GM23248 (cell line): ENCODE data around the gene NCOA6. TPM values are rescaled to one million over a fixed set of nuclear protein-coding genes. Genes with fewer than 3 reads are reported as not detected.
"Not testable (repeated sequence)": the region's sequence is repeated elsewhere in the genome, so short reads cannot be mapped to it uniquely, and the experiment has no call there.

Experiments used
- DNase-seq: peaks from one replicate; pipeline ENCODE4 v3.0.0-alpha.2; 2015
- H2AFZ ChIP-seq: fragments of 200-600 bp; sonication (generic); 2 replicates; pipeline ENCODE4 v1.6.1; 2016; ENCODE audit warnings: antibody characterized with exemption
- H3F3A ChIP-seq: fragments of 200-600 bp; sonication (generic); 2 replicates; pipeline ENCODE4 v1.6.1; 2016; ENCODE audit warnings: mild to moderate bottlenecking, antibody characterized with exemption, mixed run types; ENCODE audit not compliant: insufficient read depth
- H3K27ac ChIP-seq: fragments of 200-600 bp; sonication (generic); 2 replicates; pipeline ENCODE4 v1.5.1; 2016; ENCODE audit warnings: mild to moderate bottlenecking
- H3K27me3 ChIP-seq: fragments of 200-600 bp; sonication (generic); replicated peaks from 2 replicates; pipeline ENCODE4 v1.6.1; 2016; ENCODE audit warnings: mild to moderate bottlenecking; ENCODE audit not compliant: insufficient read depth
- H3K36me3 ChIP-seq: fragments of 200-600 bp; sonication (generic); 2 replicates; pipeline ENCODE4 v1.6.1; 2016; ENCODE audit warnings: low read depth, mild to moderate bottlenecking
- H3K4me1 ChIP-seq: fragments of 200-600 bp; sonication (generic); 2 replicates; pipeline ENCODE4 v1.6.1; 2016; ENCODE audit warnings: mild to moderate bottlenecking; ENCODE audit not compliant: insufficient read depth
- H3K4me2 ChIP-seq: fragments of 200-600 bp; sonication (generic); one replicate; pipeline ENCODE4 v1.6.1; 2016; ENCODE audit warnings: mild to moderate bottlenecking; ENCODE audit not compliant: unreplicated experiment
- H3K4me3 ChIP-seq: fragments of 200-600 bp; sonication (generic); 2 replicates; pipeline ENCODE4 v1.5.1; 2016; ENCODE audit warnings: mild to moderate bottlenecking
- H3K79me2 ChIP-seq: fragments of 200-600 bp; sonication (generic); 2 replicates; pipeline ENCODE4 v1.6.1; 2016; ENCODE audit warnings: mild to moderate bottlenecking; ENCODE audit not compliant: insufficient read depth
- H3K9ac ChIP-seq: fragments of 200-600 bp; sonication (generic); 2 replicates; pipeline ENCODE4 v1.6.1; 2016; ENCODE audit warnings: mild to moderate bottlenecking
- H3K9me2 ChIP-seq: fragments of 200-600 bp; sonication (generic); 2 replicates; pipeline ENCODE4 v1.6.1; 2016; ENCODE audit warnings: mixed run types, mild to moderate bottlenecking, moderate library complexity; ENCODE audit not compliant: insufficient read depth
- H3K9me3 ChIP-seq: fragments of 200-600 bp; sonication (generic); one replicate; pipeline ENCODE4 v1.6.1; 2017; ENCODE audit warnings: low read depth
- H4K20me1 ChIP-seq: fragments of 200-600 bp; sonication (generic); 2 replicates; pipeline ENCODE4 v1.6.0; 2016; ENCODE audit not compliant: insufficient read depth
- EZH2 ChIP-seq: fragments of 200-600 bp; sonication (generic); IDR thresholded peaks from 2 replicates; pipeline ENCODE4 v1.6.1; 2018; ENCODE audit warnings: antibody characterized with exemption, mild to moderate bottlenecking; ENCODE audit not compliant: insufficient read depth, poor library complexity, severe bottlenecking
- EZH2phosphoT487 ChIP-seq: fragments of 200-600 bp; sonication (generic); IDR thresholded peaks from 2 replicates; pipeline ENCODE4 v1.6.1; 2018; ENCODE audit warnings: antibody characterized with exemption, moderate library complexity, mild to moderate bottlenecking, low read depth; ENCODE audit not compliant: insufficient read depth
- WGBS, 2 experiments: methylation state at CpG; one replicate each; pipeline ENCODE4 v1.1.6; 2015 to 2017; ENCODE audit warnings: low lambda C conversion rate in 2 of 2, low coverage in 1 of 2; ENCODE audit errors: missing lambda C conversion rate in 2 of 2; 5-methylcytosine and 5-hydroxymethylcytosine counted together
- in situ Hi-C: fragments of 300-500 bp; cut with MboI; formaldehyde crosslinking; loops from 2 replicates; pipeline ENCODE4 v1.15.0; 2020
- polyA plus RNA-seq: library from polyadenylated mRNA; unstranded; fragments of >200 nt; fragmentation: Nextera tagmentation; extraction: Ambion mirVana; gene quantifications from 2 replicates; pipeline ENCODE4 v1.2.1, GENCODE V29; 2016
- total RNA-seq: library from RNA; depleted of rRNA; stranded (reverse); fragments of >200 nt; shearing (Covaris generic); gene quantifications from 2 replicates; pipeline ENCODE4 v1.2.3, GENCODE V29; 2014

Gene NCOA6
- total and polyA plus RNA-seq, 2 experiments from 2014 or later: 6.6 to 12.6 TPM

- Histone ChIP-seq H3K27me3 (no peaks in the 10 kb centered on the region), H3K79me2 (no peaks in the 10 kb centered on the region), H2AFZ (no peak overlapping the region), H3K4me2 (no peak overlapping the region), H3K36me3 (peaks cover 17% of the 10 kb centered on the region; the same call in 1 of the 2 replicates), H3K9ac (no peak overlapping the region), H3K9me2 (no peaks in the 10 kb centered on the region), H3K4me3 (no peak overlapping the region), H4K20me1 (no peaks in the 10 kb centered on the region; the same call in 1 of the 2 replicates), H3K27ac (no peak overlapping the region), H3F3A (no peaks in the 10 kb centered on the region), H3K4me1 (no peaks in the 10 kb centered on the region), H3K9me3 (no peaks in the 10 kb centered on the region)
- in situ Hi-C loops: no loop called here
- TF ChIP-seq EZH2phosphoT487 (no peak), EZH2 (no peak)
- no peak for DNase-seq
- WGBS, 2 experiments: 65 to 79% methylated on average over 1 of the region's 1 CpG
Measured at GRCh38 chr20:34732523-34732922, 92.9 kb downstream of the NCOA6 start.

- Histone ChIP-seq H2AFZ (no peak overlapping the region), H3K4me1 (no peaks in the 10 kb centered on the region)
- TF ChIP-seq EZH2 (no peak), EZH2phosphoT487 (no peak)
Measured at GRCh38 chr20:34729416-34729815, 96.0 kb downstream of the NCOA6 start.

GRCh38 chr20:34724172-34724571 lies 101.3 kb downstream of the NCOA6 start:
- H2AFZ ChIP-seq: no peak overlapping the region
- in situ Hi-C loops: loop anchor here (25.0 kb wide), 1 partner anchor 412 kb away; the partner anchor contains the start of gene AHCY
- no peak overlapping the region for H3K4me2 ChIP-seq
- TF ChIP-seq EZH2 (no peak), EZH2phosphoT487 (no peak)
- no peaks in the 10 kb centered on the region for H3K79me2 ChIP-seq
- H3F3A ChIP-seq: peaks cover 4% of the 10 kb centered on the region; the same call in 1 of the 2 replicates
- DNase-seq: no peak
- H3K27me3 ChIP-seq: no peaks in the 10 kb centered on the region
- H3K9me3 ChIP-seq: no peaks in the 10 kb centered on the region
- WGBS, 2 experiments: 85 to 87% methylated on average over 3 of the region's 3 CpGs
- H3K27ac ChIP-seq: no peak overlapping the region
- no peak overlapping the region for H3K9ac ChIP-seq
- peaks cover 9% of the 10 kb centered on the region; the same call in 1 of the 2 replicates for H3K36me3 ChIP-seq
- no peaks in the 10 kb centered on the region for H4K20me1 ChIP-seq
- H3K4me1 ChIP-seq: peaks cover 10% of the 10 kb centered on the region
- no peaks in the 10 kb centered on the region for H3K9me2 ChIP-seq
- H3K4me3 ChIP-seq: no peak overlapping the region

More at GRCh38 chr20:34729416-34729815, 96.0 kb downstream of the NCOA6 start:
- Histone ChIP-seq H3K79me2 (no peaks in the 10 kb centered on the region), H4K20me1 (no peaks in the 10 kb centered on the region; the same call in 1 of the 2 replicates), H3K27ac (no peak overlapping the region), H3K4me2 (no peak overlapping the region), H3K9ac (no peak overlapping the region), H3K27me3 (no peaks in the 10 kb centered on the region), H3K36me3 (peaks cover 16% of the 10 kb centered on the region; the same call in 1 of the 2 replicates), H3K9me2 (no peaks in the 10 kb centered on the region), H3F3A (0 out of 2 replicates have a peak, but pooled peaks cover 4% of the 10 kb centered on the region), H3K4me3 (no peak overlapping the region), H3K9me3 (no peaks in the 10 kb centered on the region)
- DNase-seq: no peak
- WGBS, 2 experiments: 96 to 99% methylated on average over 2 of the region's 2 CpGs
- in situ Hi-C loops: no loop called here

- not testable (repeated sequence) for H3K4me1 ChIP-seq, H3K79me2 ChIP-seq, H2AFZ ChIP-seq, H3K36me3 ChIP-seq, H3K9me3 ChIP-seq, H4K20me1 ChIP-seq, H3F3A ChIP-seq, H3K9me2 ChIP-seq, H3K27me3 ChIP-seq, H3K9ac ChIP-seq, H3K4me3 ChIP-seq
- in situ Hi-C loops: loop anchor here (25.0 kb wide), 1 partner anchor 410 kb away; the partner anchor contains the start of gene AHCY
- H3K4me2 ChIP-seq: peak overlapping the region; percentile 31
- peak; percentile 44 for DNase-seq
- WGBS, 2 experiments: 43 to 45% methylated on average over 3 of the region's 3 CpGs
- peak overlapping the region; percentile 24; the same call in 1 of the 2 replicates for H3K27ac ChIP-seq
Measured at GRCh38 chr20:34722560-34722959, 102.9 kb downstream of the NCOA6 start.

- Histone ChIP-seq H2AFZ (no peak overlapping the region), H3K27me3 (no peaks in the 10 kb centered on the region), H3K4me1 (peaks cover 21% of the 10 kb centered on the region), H3K9me3 (no peaks in the 10 kb centered on the region), H3F3A (peaks cover 17% of the 10 kb centered on the region), H3K36me3 (no peaks in the 10 kb centered on the region), H3K9ac (no peak overlapping the region), H3K9me2 (no peaks in the 10 kb centered on the region), H3K27ac (no peak overlapping the region), H3K4me3 (no peak overlapping the region), H3K4me2 (no peak overlapping the region), H3K79me2 (no peaks in the 10 kb centered on the region), H4K20me1 (no peaks in the 10 kb centered on the region)
- DNase-seq: no peak
- in situ Hi-C loops: loop anchor here (25.0 kb wide), 1 partner anchor 408 kb away; the partner anchor contains the start of gene AHCY
- no peak for TF ChIP-seq EZH2phosphoT487
- TF ChIP-seq EZH2: no peak
- WGBS, 2 experiments: 47 to 62% methylated on average over 2 of the region's 2 CpGs
Measured at GRCh38 chr20:34720266-34720665, 105.2 kb downstream of the NCOA6 start.

- in situ Hi-C loops: loop anchor here (25.0 kb wide), 1 partner anchor 407 kb away; the partner anchor contains the start of gene AHCY
- H3K36me3 ChIP-seq, H3K27ac ChIP-seq, H3K27me3 ChIP-seq, H3K4me3 ChIP-seq, H3K4me2 ChIP-seq, H3K79me2 ChIP-seq, DNase-seq, H3K9me3 ChIP-seq, H3K9me2 ChIP-seq, H2AFZ ChIP-seq, H4K20me1 ChIP-seq, H3K9ac ChIP-seq: not testable (repeated sequence)
- 95 to 96% methylated on average over 13 of the region's 13 CpGs for WGBS, 2 experiments
- H3F3A ChIP-seq: peaks cover 22% of the 10 kb centered on the region
- peaks cover 28% of the 10 kb centered on the region for H3K4me1 ChIP-seq
Measured at GRCh38 chr20:34719242-34720017, 106.0 kb downstream of the NCOA6 start.
